ENCODE measurements around the gene AHCYL2. TPM values are rescaled to one million over a fixed set of nuclear protein-coding genes. Genes with fewer than 3 reads are reported as not detected.
"Not testable (repeated sequence)": the region's sequence is repeated elsewhere in the genome, so short reads cannot be mapped to it uniquely, and the experiment has no call there.

The AHCYL2 gene
- total and polyA plus RNA-seq, 2 donors (not counting 3 experiments of a cell fraction or from before 2014, with no cell fraction given): 10.8 to 13.5 TPM

DNA sequence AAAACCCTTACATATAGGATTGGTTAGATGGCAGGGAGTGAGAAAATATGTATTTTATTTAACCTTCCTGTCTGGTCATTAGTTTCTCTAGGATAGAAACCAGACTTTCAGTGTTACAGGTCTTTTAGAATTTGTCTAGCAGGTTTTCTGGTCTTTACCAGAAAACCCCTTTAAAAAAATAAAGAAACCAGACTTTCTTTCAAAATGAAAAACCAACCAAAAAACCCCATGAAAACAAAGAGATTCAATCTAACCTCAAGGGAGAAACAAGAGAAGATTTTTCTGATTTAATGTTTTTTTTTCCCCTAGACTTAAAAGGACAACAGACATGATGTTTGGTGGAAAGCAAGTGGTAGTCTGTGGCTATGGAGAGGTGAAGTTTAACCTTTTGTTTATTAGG is 180.7 kb downstream of the AHCYL2 start:
- no peak overlapping the region for H3K27ac ChIP-seq (ENCODE audit: insufficient read depth, low read depth, low read length)
- H3K4me2 ChIP-seq (ENCODE audit: insufficient read depth, low read length): no peak overlapping the region
- H3K9me1 ChIP-seq (replicated peaks; ENCODE audit: control insufficient read depth, extremely low read depth, insufficient read depth, low read length): no peaks in the 10 kb centered on the region
- no peaks in the 10 kb centered on the region for H3K9me3 ChIP-seq (replicated peaks; ENCODE audit: control insufficient read depth, insufficient read depth, low read length)
- no peak for DNase-seq (ENCODE audit: low read depth, low spot score)
- no peak for FAIRE-seq
- H3K27me3 ChIP-seq (ENCODE audit: control insufficient read depth in 2 of 2, insufficient read depth in 2 of 2, low read length in 2 of 2): no peaks in the 10 kb centered on the region
- no TSS peak for BruUV-seq (replicated peaks)
- dilution Hi-C loops (cut with MboI; ENCODE audit: extremely low pct_ligation_motif_present, low sequenced_read_pairs) (no loop called here), intact Hi-C loops (cut with micrococcal nuclease) (no loop called here)
- POLR2A ChIA-PET: no interaction called here
- TF ChIP-seq EZH2 (IDR thresholded peaks at IDR 0.05; ENCODE audit: borderline replicate concordance, low read depth, low read length, severe bottlenecking) (no peak), MYC (IDR thresholded peaks at IDR 0.05; ENCODE audit: low read depth, low read length) (no peak), POLR2A (IDR thresholded peaks at IDR 0.05; ENCODE audit: low read depth, low read length) (no peak), POLR2AphosphoS5 (IDR thresholded peaks at IDR 0.05; ENCODE audit: insufficient read depth, low read depth, low read length) (no peak), GATA2 (IDR thresholded peaks at IDR 0.05; ENCODE audit: insufficient read depth, insufficient read length, low read depth, low read length) (no peak), JUN (IDR thresholded peaks at IDR 0.05; ENCODE audit: borderline replicate concordance, insufficient read depth, insufficient read length, low read depth) (no peak), FOS (IDR thresholded peaks at IDR 0.05; ENCODE audit: borderline replicate concordance, insufficient read depth, low read length) (no peak)
- TF ChIP-seq, protein P1, sequence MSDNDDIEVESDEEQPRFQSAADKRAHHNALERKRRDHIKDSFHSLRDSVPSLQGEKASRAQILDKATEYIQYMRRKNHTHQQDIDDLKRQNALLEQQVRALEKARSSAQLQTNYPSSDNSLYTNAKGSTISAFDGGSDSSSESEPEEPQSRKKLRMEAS (IDR thresholded peaks at IDR 0.05; ENCODE audit: insufficient read depth, insufficient read length): no peak
- TF ChIP-seq, protein P2, sequence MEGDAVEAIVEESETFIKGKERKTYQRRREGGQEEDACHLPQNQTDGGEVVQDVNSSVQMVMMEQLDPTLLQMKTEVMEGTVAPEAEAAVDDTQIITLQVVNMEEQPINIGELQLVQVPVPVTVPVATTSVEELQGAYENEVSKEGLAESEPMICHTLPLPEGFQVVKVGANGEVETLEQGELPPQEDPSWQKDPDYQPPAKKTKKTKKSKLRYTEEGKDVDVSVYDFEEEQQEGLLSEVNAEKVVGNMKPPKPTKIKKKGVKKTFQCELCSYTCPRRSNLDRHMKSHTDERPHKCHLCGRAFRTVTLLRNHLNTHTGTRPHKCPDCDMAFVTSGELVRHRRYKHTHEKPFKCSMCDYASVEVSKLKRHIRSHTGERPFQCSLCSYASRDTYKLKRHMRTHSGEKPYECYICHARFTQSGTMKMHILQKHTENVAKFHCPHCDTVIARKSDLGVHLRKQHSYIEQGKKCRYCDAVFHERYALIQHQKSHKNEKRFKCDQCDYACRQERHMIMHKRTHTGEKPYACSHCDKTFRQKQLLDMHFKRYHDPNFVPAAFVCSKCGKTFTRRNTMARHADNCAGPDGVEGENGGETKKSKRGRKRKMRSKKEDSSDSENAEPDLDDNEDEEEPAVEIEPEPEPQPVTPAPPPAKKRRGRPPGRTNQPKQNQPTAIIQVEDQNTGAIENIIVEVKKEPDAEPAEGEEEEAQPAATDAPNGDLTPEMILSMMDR (IDR thresholded peaks at IDR 0.05; ENCODE audit: extremely low read depth in 1 of 2, insufficient read depth in 1 of 2, low read depth in 1 of 2, low read length in 2 of 2): no peak
- no peaks in the 10 kb centered on the region for H3K79me2 ChIP-seq (ENCODE audit: control insufficient read depth, insufficient read depth, low read length)
- H3K4me1 ChIP-seq (ENCODE audit: control insufficient read depth, extremely low read depth, insufficient read depth, low read length): peaks cover 6% of the 10 kb centered on the region
- no peaks in the 10 kb centered on the region for H3K36me3 ChIP-seq (ENCODE audit: control insufficient read depth in 2 of 2, extremely low read depth in 1 of 2, insufficient read depth in 2 of 2, low read length in 2 of 2)
- CTCF ChIA-PET: interaction anchor here (0.8 to 2.9 kb wide), 3 partner anchors 9 to 62 kb away, joined by 3 to 7 read pairs (median 4); no protein-coding TSS in a partner anchor
- no peak overlapping the region for H2AFZ ChIP-seq (ENCODE audit: low read depth, low read length)
- no peaks in the 10 kb centered on the region for H4K20me1 ChIP-seq (replicated peaks; ENCODE audit: control insufficient read depth, extremely low read depth, insufficient read depth, low read length)
- no peak overlapping the region for H3K4me3 ChIP-seq (replicated peaks in 1 of 3; ENCODE audit: insufficient read depth in 1 of 3, low read depth in 1 of 3, low read length in 3 of 3)
- H3K9ac ChIP-seq (replicated peaks; ENCODE audit: extremely low read depth, insufficient read depth, low read length): no peak overlapping the region

DNA sequence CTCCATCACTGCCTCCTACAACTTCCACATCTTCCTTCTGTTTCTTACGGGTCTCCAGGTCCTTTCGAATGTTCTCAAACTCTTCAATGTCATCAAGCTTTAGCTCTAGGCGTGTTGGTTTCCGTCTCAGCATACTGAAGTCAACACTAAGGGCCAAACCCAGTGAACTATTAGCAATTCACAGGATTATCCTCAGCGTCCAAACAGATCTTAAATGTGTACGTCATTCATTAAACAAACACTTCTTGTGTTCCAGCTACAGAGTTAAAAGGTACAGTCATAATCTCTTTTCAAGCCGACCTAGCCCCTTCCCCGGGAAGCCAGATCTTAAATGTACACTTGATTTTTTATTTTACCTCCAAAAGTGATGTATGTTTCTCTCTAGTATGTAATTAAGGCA is 185.4 kb downstream of the AHCYL2 start:
- H3K4me1 ChIP-seq (ENCODE audit: control insufficient read depth, extremely low read depth, insufficient read depth, low read length); H2AFZ ChIP-seq (ENCODE audit: low read depth, low read length); H4K20me1 ChIP-seq (replicated peaks; ENCODE audit: control insufficient read depth, extremely low read depth, insufficient read depth, low read length); H3K9ac ChIP-seq (replicated peaks; ENCODE audit: extremely low read depth, insufficient read depth, low read length); dilution Hi-C loops (cut with MboI; ENCODE audit: extremely low pct_ligation_motif_present, low sequenced_read_pairs); H3K27ac ChIP-seq (ENCODE audit: insufficient read depth, low read depth, low read length); FAIRE-seq; H3K9me1 ChIP-seq (replicated peaks; ENCODE audit: control insufficient read depth, extremely low read depth, insufficient read depth, low read length); POLR2A ChIA-PET; H3K9me3 ChIP-seq (replicated peaks; ENCODE audit: control insufficient read depth, insufficient read depth, low read length); H3K79me2 ChIP-seq (ENCODE audit: control insufficient read depth, insufficient read depth, low read length); H3K27me3 ChIP-seq (ENCODE audit: control insufficient read depth in 2 of 2, insufficient read depth in 2 of 2, low read length in 2 of 2); H3K36me3 ChIP-seq (ENCODE audit: control insufficient read depth in 2 of 2, extremely low read depth in 1 of 2, insufficient read depth in 2 of 2, low read length in 2 of 2); H3K4me3 ChIP-seq (replicated peaks in 1 of 3; ENCODE audit: insufficient read depth in 1 of 3, low read depth in 1 of 3, low read length in 3 of 3); DNase-seq (ENCODE audit: low read depth, low spot score); BruUV-seq (replicated peaks); intact Hi-C loops (cut with micrococcal nuclease); H3K4me2 ChIP-seq (ENCODE audit: insufficient read depth, low read length): not testable (repeated sequence)
- CTCF ChIA-PET: interaction anchor here (0.6 kb wide), 1 partner anchor 9 kb away, joined by 3 read pairs; no protein-coding TSS in a partner anchor
